GM21619 (cell line): ENCODE data around the gene WDR26.
A peak's percentile ranks its signal among the peaks of the same experiment; 100 is the strongest.
"Not testable (repeated sequence)": the region's sequence is repeated elsewhere in the genome, so short reads cannot be mapped to it uniquely, and the experiment has no call there.

Experiments
- ATAC-seq: cut with Tn5 transposase; IDR thresholded peaks from one replicate; pipeline ENCODE4 v1.9.1; 2021; ENCODE audit not compliant: unreplicated experiment

WDR26 gene

DNA sequence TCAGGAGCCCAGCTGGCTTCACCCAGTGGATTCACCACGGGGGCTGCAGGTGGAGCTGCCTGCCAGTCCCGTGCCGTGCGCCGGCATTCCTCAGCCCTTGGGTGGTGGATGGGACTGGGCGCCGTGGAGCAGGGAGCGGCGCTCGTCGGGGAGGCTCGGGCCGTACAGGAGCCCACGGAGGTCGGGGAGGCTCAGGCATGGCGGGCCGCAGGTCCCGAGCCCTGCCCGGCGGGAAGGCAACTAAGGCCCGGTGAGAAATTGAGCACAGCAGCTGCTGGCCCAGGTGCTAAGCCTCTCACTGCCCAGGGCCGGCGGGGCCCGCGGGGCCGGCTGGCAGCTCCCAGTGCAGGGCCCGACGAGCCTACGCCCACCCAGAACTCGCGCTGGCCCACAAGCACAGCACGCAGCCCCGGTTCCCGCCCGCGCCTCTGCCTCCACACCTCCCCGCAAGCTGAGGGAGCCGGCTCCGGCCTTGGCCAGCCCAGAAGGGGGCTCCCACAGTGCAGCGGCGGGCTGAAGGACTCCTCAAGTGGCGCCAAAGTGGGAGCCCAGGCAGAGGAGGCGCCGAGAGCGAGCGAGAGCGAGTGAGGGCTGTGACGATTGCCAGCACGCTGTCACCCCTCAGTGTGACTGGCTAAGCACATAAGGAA is 82.0 kb downstream of the WDR26 start:
- ATAC-seq, result not testable (repeated sequence)

DNA sequence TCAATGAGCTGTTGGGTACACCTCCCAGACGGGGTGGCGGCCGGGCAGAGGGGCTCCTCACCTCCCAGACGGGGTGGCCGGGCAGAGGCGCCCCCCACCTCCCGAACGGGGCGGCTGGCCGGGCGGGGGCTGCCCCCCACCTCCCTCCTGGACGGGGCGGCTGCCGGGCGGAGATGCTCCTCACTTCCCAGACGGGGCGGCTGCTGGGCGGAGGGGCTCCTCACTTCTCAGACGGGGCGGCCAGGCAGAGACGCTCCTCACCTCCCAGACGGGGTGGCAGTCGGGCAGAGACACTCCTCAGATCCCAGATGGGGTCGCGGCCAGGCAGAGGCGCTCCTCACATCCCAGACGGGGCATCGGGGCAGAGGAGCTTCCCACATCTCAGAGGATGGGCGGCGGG is 84.9 kb downstream of the WDR26 start:
- not testable (repeated sequence) for ATAC-seq

DNA sequence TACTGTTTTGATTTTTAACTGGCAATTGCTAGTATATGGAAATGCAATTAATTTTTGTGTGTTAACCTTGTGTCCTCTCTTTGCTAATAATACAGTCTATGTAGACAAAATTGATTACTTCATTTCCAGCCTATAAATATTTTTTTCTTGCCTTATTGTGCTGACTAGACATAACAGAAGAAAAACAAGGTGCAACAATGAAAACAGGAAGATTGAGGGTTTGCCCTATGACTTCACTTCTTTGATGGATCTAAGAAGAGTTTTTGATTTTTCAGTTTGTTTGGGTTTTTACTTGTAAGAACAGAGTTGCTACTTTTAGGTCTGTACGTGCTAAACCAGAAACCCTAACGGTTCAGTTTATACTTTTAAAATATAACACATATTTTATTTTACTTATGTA is 86.5 kb downstream of the WDR26 start:
- no peak for ATAC-seq

DNA sequence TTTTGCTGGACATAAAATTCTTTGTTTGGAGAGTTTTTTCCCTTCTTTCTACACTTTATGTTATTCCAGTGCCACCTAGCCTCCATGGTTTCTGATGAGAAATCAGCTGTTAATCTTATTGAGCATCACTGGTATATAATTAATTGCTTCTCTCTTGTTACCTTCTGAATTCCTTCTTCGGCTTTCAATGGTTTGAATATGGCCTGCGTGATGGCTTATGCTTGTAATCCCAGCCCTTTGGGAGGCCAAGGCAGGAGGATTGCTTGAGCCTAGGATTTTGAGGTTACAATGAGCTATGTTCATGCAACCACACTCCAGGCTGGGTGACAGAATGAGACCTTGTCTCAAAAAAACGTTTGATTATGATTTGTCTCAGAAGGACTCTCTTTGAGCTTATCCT is 90.9 kb downstream of the WDR26 start:
- no peak for ATAC-seq

DNA sequence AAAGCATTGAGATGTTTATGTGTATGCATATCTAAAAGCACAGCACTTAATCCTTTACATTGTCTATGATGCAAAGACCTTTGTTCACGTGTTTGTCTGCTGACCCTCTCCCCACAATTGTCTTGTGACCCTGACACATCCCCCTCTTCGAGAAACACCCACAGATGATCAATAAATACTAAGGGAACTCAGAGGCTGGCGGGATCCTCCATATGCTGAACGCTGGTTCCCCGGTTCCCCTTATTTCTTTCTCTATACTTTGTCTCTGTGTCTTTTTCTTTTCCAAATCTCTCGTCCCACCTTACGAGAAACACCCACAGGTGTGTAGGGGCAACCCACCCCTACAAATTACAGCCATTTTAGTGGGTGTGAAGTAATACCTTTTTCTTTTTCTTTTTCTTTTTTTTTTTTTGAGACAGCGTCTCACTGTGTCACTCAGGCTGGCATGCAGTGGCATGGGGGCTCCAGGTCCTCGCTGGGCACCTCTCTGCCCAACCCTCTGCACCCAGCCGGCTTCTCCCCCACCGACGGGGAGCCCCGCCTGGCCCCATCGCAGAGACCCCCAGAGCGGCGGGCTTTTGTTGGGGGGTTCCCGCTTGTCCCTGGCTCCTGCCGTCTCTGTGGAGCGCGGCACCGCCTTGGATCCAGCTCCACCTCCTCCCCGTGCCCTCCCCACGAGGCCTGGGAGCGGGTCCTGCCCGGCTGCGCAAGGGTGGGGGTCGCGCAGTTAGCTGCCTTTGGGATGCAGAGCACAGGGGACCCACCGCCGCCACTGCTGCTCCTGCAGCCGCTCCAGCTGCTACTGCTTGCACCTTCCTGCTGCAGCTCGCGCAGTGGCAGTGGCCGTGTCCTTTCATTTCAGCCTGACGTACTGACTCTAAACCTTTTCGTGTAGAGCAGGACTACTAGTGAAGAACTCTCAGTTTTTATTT is 93.9 kb downstream of the WDR26 start:
- peak; percentile 88 for ATAC-seq

DNA sequence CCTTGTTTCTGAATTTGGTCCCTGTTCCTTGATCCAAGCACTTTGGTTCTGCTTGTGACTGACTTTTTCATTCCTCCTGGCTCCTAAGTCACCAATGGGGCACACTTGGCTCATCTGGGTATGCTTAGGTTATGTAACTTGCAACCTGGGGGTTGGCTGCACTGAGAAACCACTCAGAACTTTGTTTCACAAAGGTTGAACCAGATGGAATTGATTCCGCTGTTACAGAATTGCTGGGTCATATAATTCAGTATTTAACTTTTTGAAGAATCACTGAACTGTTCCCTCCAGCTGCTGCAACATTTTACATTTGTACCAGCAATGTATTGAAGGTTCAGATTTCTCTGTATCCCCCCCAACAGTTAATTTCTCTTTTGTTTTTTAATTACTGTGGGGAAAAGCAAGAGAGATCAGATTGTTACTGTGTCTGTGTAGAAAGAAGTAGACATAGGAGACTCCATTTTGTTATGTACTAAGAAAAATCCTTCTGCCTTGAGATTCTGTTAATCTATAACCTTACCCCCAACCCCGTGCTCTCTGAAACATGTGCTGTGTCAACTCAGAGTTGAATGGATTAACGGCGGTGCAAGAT is 95.1 kb downstream of the WDR26 start:
- no peak for ATAC-seq

DNA sequence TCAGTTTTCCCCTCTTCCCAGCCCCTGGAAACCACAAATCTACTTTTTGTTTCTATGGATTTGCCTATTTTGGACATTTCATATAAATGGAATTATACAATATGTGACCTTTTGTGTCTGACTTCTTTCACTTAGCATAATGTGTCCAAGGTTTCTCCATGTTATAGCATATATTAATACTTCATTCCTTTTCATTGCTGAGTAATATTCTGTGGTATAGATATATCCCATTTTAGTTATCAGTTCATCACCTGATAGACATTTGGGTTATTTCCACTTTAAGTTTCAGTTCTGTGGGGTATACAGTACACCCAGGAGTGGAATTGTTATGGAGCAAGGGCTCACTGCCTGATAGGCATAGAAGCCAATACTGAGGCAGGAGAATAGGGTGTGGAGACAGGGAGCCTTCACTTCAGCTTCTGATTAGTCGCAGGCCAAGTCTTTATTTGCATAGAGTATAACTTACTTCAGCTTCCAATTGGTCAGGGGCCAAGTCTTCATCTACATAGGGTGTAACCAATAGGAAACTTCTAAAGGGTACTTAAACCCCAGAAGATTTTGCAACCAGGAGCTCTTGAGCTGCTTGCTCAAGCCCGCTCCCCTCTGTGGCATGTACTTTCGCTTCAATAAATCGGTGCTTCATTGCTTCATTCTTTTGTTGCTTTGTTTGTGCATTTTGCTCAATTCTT is 96.3 kb downstream of the WDR26 start:
- ATAC-seq, result no peak
